SU-DHL-6 (cell line): Measurements from ENCODE around the gene MIOX.
A peak's percentile ranks its signal among the peaks of the same experiment; 100 is the strongest.

Experiments used
- H2AFZ ChIP-seq: fragments of 200-600 bp; sonication (generic); 2 replicates; pipeline ENCODE4 v1.6.1; 2014; ENCODE audit warnings: low read depth, mild to moderate bottlenecking, moderate library complexity, mixed read lengths, antibody characterized with exemption, low read length; ENCODE audit not compliant: severe bottlenecking
- H3F3A ChIP-seq: fragments of 200-600 bp; shearing (Covaris generic); 2 replicates; pipeline ENCODE4 v1.6.0; 2016; ENCODE audit warnings: antibody characterized with exemption, mild to moderate bottlenecking; ENCODE audit not compliant: insufficient read depth
- H3K27ac ChIP-seq: fragments of 200-600 bp; sonication (generic); 2 replicates; pipeline ENCODE4 v1.5.1; 2016; ENCODE audit warnings: low read depth, mild to moderate bottlenecking, low read length, moderate library complexity, mixed read lengths
- H3K27me3 ChIP-seq: fragments of 200-600 bp; sonication (generic), shearing (Covaris generic); 2 replicates; pipeline ENCODE4 v1.6.0; 2014; ENCODE audit warnings: mild to moderate bottlenecking, low read length
- H3K36me3 ChIP-seq: fragments of 200-600 bp; sonication (generic); 2 replicates; pipeline ENCODE4 v1.6.1; 2014; ENCODE audit warnings: mild to moderate bottlenecking, low read length, mixed read lengths
- H3K4me2 ChIP-seq: fragments of 300-600, 200-600 bp; shearing (Covaris generic), sonication (generic); 2 replicates; pipeline ENCODE4 v1.6.0; 2014; ENCODE audit warnings: low read length, low read depth, mild to moderate bottlenecking; ENCODE audit not compliant: poor library complexity, severe bottlenecking
- H3K4me3 ChIP-seq: fragments of 200-600 bp; sonication (generic); 2 replicates; pipeline ENCODE4 v1.5.1; 2014; ENCODE audit warnings: antibody characterized with exemption, low read length, mild to moderate bottlenecking, mixed read lengths; ENCODE audit not compliant: insufficient read depth, poor library complexity, severe bottlenecking
- H3K79me2 ChIP-seq: fragments of 200-600 bp; sonication (generic); 2 replicates; pipeline ENCODE4 v1.6.1; 2014; ENCODE audit warnings: mild to moderate bottlenecking, low read length, moderate library complexity; ENCODE audit not compliant: insufficient read depth
- H3K9ac ChIP-seq: fragments of 200-600 bp; sonication (generic); 2 replicates; pipeline ENCODE4 v1.7.0; 2014; ENCODE audit warnings: mild to moderate bottlenecking, low read length
- H3K9me2 ChIP-seq: fragments of 200-600 bp; sonication (generic); replicated peaks from 2 replicates; pipeline ENCODE4 v1.6.1; 2014; ENCODE audit warnings: low read length; ENCODE audit not compliant: insufficient read depth
- H3K9me3 ChIP-seq: fragments of 200-600 bp; sonication (generic); 2 replicates; pipeline ENCODE4 v1.6.1; 2014; ENCODE audit warnings: low read length, mixed read lengths; ENCODE audit not compliant: insufficient read depth
- H4K20me1 ChIP-seq: fragments of 200-600 bp; sonication (generic); 2 replicates; pipeline ENCODE4 v1.6.1; 2014; ENCODE audit warnings: low read depth, mild to moderate bottlenecking, antibody characterized with exemption, low read length, moderate library complexity, mixed read lengths
- EZH2phosphoT487 ChIP-seq: fragments of 200-600 bp; sonication (generic), shearing (Covaris generic); conservative IDR thresholded peaks from 2 replicates; pipeline ENCODE4 v1.6.1; 2018; ENCODE audit warnings: mild to moderate bottlenecking, antibody characterized with exemption, low read length, moderate library complexity, mixed read lengths
- TF ChIP-seq, protein P1 (sequence below): fragments of 200-600 bp; sonication (generic); IDR thresholded peaks from one replicate; pipeline ENCODE4 v1.5.1; 2017; ENCODE audit warnings: antibody characterized with exemption, mild to moderate bottlenecking, low read length, moderate library complexity; ENCODE audit not compliant: insufficient read depth, poor library complexity, severe bottlenecking

Gene MIOX

DNA sequence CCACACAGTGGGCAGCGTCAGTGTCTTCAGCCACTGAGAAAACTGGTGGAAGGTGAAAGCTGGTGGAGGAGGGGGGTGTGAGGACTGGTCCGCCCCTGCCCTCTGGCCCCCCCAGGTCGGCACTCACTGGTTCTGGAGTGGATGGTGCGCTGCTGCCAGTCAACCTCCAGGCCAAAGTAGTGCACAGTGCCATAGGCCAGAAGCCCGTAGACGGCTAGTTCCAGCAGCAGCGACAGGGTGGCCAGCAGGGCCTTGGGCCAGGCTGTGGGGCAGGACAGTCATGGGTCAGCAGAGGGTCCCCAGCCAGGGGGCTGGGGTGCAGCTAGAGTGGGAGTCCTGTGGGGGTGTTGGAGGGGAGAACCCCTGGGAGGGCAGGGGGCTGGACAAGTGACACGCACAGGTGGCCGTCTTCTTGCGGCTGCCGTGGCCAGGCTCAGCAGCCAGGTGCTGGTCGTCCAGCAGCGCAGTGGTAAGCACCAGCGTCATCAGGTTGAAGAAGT is 18.7 kb downstream of the MIOX start:
- H3K79me2 ChIP-seq: peaks cover 26% of the 10 kb centered on the region
- no peaks in the 10 kb centered on the region for H4K20me1 ChIP-seq
- H3K27me3 ChIP-seq: no peaks in the 10 kb centered on the region
- H3F3A ChIP-seq: peaks cover 9% of the 10 kb centered on the region
- no peak overlapping the region for H2AFZ ChIP-seq
- no peaks in the 10 kb centered on the region for H3K9me2 ChIP-seq
- no peaks in the 10 kb centered on the region for H3K9me3 ChIP-seq
- H3K36me3 ChIP-seq: no peaks in the 10 kb centered on the region
- H3K4me2 ChIP-seq: no peak overlapping the region
- TF ChIP-seq, protein P1, sequence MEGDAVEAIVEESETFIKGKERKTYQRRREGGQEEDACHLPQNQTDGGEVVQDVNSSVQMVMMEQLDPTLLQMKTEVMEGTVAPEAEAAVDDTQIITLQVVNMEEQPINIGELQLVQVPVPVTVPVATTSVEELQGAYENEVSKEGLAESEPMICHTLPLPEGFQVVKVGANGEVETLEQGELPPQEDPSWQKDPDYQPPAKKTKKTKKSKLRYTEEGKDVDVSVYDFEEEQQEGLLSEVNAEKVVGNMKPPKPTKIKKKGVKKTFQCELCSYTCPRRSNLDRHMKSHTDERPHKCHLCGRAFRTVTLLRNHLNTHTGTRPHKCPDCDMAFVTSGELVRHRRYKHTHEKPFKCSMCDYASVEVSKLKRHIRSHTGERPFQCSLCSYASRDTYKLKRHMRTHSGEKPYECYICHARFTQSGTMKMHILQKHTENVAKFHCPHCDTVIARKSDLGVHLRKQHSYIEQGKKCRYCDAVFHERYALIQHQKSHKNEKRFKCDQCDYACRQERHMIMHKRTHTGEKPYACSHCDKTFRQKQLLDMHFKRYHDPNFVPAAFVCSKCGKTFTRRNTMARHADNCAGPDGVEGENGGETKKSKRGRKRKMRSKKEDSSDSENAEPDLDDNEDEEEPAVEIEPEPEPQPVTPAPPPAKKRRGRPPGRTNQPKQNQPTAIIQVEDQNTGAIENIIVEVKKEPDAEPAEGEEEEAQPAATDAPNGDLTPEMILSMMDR: no peak
- no peak for TF ChIP-seq EZH2phosphoT487
- no peak overlapping the region for H3K9ac ChIP-seq
- no peak overlapping the region for H3K27ac ChIP-seq
- H3K4me3 ChIP-seq: no peak overlapping the region

DNA sequence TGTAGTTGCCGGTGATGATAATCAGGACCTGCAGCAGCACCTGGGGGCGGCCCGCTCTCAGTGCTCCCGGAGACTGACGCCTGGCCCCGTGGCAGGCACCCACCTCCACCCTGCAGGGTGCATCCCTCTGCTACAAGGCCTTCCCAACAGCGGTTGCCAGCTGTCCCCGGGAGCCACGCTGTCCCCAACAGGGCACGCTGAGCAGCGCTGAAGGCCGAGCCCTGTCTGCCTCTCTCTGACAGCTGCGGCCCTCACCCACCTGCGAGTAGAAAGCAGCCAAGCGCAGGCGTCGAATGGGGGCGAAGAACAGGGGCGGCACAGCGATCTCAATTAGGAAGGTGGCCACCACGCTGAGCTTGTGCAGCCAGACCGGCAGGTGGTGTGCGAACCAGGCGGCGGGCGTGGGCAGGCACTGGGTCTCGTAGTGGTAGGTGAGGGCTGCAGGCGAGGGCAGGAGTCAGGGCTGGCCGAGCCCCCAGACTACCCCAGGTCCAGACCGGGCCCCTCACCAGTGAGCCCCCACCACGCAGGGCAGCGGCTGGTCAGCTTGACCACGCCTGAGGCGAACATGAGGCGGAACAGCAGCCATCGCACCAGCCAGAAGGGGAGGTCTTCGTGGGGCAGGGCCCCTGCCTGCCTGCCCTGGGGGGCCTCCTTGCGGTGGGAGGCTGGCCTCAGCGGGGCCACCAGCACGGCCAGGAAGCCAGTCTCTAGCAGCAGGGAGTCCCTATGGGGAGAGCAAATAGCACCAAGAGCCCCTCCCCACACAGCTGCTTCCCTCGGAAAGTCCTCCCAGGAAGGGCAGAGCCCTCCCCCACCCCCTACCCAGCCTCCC is 19.3 kb downstream of the MIOX start:
- Histone ChIP-seq H3K9ac (peak overlapping the region; percentile 93), H2AFZ (no peak overlapping the region), H3K4me3 (peak overlapping the region; percentile 86), H3K79me2 (peaks cover 33% of the 10 kb centered on the region), H3K27me3 (no peaks in the 10 kb centered on the region), H3K36me3 (no peaks in the 10 kb centered on the region), H3K27ac (no peak overlapping the region), H3K9me3 (no peaks in the 10 kb centered on the region), H3K9me2 (no peaks in the 10 kb centered on the region), H3F3A (peaks cover 9% of the 10 kb centered on the region), H3K4me2 (peak overlapping the region; percentile 85), H4K20me1 (no peaks in the 10 kb centered on the region)
- TF ChIP-seq, protein P1: no peak
- no peak for TF ChIP-seq EZH2phosphoT487

DNA sequence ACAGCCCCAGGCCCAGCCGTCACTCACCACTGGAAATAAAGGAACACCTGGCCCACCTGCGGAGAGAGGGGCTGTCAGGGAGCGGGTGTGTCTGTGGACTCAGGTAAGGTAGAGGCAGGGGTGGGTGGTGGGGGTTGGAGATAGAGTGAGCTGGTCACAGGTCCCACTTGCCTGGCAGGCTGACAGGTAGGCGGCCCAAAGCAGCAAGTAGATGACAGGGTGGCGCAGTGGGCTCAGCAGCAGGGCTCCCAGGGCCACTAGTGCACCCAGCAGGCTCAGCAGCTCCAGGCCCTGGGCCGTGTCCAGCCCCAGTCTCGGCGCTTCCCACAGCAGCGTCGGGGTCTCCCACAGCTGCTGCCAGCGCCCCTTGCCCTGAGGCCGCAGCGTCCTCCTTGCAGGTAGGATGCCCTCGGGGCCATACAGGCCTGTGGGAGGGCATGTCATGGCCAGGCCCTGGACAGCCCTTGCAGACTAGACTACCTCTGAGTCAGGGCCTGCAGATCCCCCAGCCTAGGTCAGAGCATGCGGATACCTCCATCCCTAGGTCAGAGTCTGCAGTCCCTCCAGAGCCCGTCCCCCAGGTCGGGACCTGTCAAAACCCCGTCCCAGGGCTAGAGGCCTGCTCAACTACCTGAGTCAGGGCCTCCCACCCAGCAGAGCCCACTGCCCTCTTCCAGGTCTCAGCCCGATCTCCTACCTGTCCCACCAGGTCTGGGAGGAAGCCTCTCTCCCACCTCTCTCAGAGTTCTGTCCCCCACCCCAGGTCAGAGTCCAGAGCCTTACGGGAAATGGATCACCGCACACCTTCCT is 20.2 kb downstream of the MIOX start:
- TF ChIP-seq, protein P1: no peak
- no peak for TF ChIP-seq EZH2phosphoT487
- Histone ChIP-seq H3K79me2 (peaks cover 38% of the 10 kb centered on the region), H2AFZ (peak overlapping the region; percentile 76), H3K4me2 (peak overlapping the region; percentile 85), H3K27me3 (no peaks in the 10 kb centered on the region), H3F3A (peaks cover 9% of the 10 kb centered on the region), H3K36me3 (no peaks in the 10 kb centered on the region), H3K9me2 (no peaks in the 10 kb centered on the region), H3K9ac (peak overlapping the region; percentile 93), H3K27ac (peak overlapping the region; percentile 53), H4K20me1 (no peaks in the 10 kb centered on the region), H3K9me3 (no peaks in the 10 kb centered on the region), H3K4me3 (peak overlapping the region; percentile 86)
